Motor neuron (in vitro differentiated cells): ENCODE data around the gene SLC22A6. TPM values are rescaled to one million over a fixed set of nuclear protein-coding genes. Genes with fewer than 3 reads are reported as not detected.

Experiments
- ATAC-seq, 8 experiments: fragments of 200-7000 bp; cut with Tn5 transposase; replicated peaks in 6 of 8; 2 replicates each; pipeline ENCODE4 v1.8.0; 2021; ENCODE audit warnings: mild to moderate bottlenecking in 8 of 8, moderate library complexity in 8 of 8
- H3K27ac ChIP-seq, 2 donors: fragments of 250-450 bp; sonication (Bioruptor Pico); 2 replicates each; pipeline ENCODE4 v1.9.0; 2021; ENCODE audit warnings: antibody characterized with exemption in 2 of 2, mild to moderate bottlenecking in 2 of 2, moderate library complexity in 1 of 2
- H3K4me1 ChIP-seq, 2 donors: fragments of 250-450 bp; sonication (Bioruptor Pico); replicated peaks in 1 of 2; 2 replicates each; pipeline ENCODE4 v1.6.1; 2021; ENCODE audit warnings: antibody characterized with exemption in 2 of 2, mild to moderate bottlenecking in 2 of 2, moderate library complexity in 1 of 2
- H3K4me3 ChIP-seq, 5 donors: fragments of 250-450 bp; sonication (Bioruptor Pico); 2 replicates each; pipeline ENCODE4 v1.9.0; 2021; ENCODE audit warnings: antibody characterized with exemption in 5 of 5, mild to moderate bottlenecking in 5 of 5, moderate library complexity in 4 of 5
- WGBS, 10 experiments: fragments of 450-650 bp; shearing (Covaris generic); methylation state at CpG; one replicate each; pipeline ENCODE4 v1.0.0; 2022; 5-methylcytosine and 5-hydroxymethylcytosine counted together
- in situ Hi-C, 9 experiments: fragments of 400-800 bp; cut with MboI; loops; one replicate each; pipeline ENCODE4 v1.15.0; 2021; ENCODE audit warnings: low sequenced_read_pairs in 9 of 9, low pct_unique_long_range_greater_than_20kb in 2 of 9; ENCODE audit not compliant: unreplicated experiment in 9 of 9
- total RNA-seq, 8 experiments: library from RNA; unstranded; fragments of 300-600 nt; gene quantifications; 2 replicates each; pipeline versions ENCODE4 v1.2.3 to v1.2.4, GENCODE V29; 2022

SLC22A6 gene, protein sequence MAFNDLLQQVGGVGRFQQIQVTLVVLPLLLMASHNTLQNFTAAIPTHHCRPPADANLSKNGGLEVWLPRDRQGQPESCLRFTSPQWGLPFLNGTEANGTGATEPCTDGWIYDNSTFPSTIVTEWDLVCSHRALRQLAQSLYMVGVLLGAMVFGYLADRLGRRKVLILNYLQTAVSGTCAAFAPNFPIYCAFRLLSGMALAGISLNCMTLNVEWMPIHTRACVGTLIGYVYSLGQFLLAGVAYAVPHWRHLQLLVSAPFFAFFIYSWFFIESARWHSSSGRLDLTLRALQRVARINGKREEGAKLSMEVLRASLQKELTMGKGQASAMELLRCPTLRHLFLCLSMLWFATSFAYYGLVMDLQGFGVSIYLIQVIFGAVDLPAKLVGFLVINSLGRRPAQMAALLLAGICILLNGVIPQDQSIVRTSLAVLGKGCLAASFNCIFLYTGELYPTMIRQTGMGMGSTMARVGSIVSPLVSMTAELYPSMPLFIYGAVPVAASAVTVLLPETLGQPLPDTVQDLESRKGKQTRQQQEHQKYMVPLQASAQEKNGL
- total RNA-seq = 1 to 10 TPM in 1 of 8 experiments, under 1 TPM in 2, not detected in 5; 0.17 to 3.9 (median 0.38) TPM

DNA sequence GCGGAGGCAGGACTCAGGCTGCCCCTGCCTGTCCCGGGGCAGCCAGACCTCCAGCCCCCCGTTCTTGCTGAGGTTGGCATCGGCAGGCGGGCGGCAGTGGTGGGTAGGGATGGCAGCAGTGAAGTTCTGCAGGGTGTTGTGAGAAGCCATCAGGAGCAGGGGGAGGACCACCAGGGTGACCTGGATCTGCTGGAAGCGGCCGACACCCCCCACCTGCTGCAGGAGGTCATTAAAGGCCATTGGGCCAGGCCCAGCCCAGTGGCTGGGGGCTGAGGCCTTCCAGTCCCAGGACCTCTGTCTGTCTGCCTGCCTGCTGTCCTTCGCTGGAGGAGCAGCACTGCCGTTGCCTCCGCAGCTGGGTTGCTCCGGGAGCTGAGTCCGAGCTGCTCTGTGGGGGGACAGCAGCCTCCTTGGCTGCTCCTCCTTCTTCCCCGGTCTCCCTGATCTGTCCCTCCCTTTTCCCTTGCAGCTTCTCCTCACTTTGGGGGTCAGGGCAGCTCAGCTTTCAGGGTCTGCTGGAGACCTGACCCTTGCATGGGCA, at the start of gene SLC22A6:
SLC22A6 (minus strand) TSS at position 517 of the 541 bp plus-strand sequence; CDS start at position 240, 277 bp downstream.
- H3K4me1 ChIP-seq = no peaks in the 10 kb centered on the region
- WGBS, 10 experiments = 36 to 100% (median 71%) methylated on average over 1 to 9 of the region's 14 CpGs; no CpG with 5 or more reads in 5 of the 10 experiments
- no peak within 1 kb of the TSS for H3K4me3 ChIP-seq
- in situ Hi-C loops = no loop called here
- ATAC-seq = no peak
- H3K27ac ChIP-seq = no peak within 1 kb of the TSS

DNA sequence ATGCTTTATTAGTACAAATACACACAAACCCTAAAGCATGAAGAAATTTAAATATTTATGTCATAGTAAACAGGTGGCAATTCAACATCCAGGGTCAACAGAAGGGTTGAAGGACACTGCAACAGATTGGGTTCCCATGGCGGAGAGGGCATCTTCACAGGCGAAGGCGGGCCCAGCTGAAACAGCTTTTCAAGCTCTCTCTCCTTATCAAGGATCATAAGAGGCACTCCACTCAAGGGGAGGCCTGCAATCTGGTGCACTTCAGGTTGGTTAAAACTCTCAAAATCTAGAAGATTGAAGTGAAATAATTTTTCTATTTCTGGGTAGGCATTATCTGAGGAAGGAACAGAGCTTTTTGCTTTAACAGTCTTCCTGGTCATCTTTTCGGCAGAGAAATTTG, 47.7 kb upstream of the SLC22A6 start:
- Histone ChIP-seq H3K4me1 (no peaks in the 10 kb centered on the region), H3K27ac (no peak overlapping the region), H3K4me3 (no peak overlapping the region)
- in situ Hi-C loops = loop anchor here in 4 of 9 experiments (25.0 kb wide), 2 partner anchors 180 to 605 kb away; no protein-coding TSS in a partner anchor
- WGBS, 10 experiments = 37 to 100% (median 66%) methylated on average over 2 to 4 of the region's 4 CpGs; no CpG with 5 or more reads in 4 of the 10 experiments
- ATAC-seq = no peak

DNA sequence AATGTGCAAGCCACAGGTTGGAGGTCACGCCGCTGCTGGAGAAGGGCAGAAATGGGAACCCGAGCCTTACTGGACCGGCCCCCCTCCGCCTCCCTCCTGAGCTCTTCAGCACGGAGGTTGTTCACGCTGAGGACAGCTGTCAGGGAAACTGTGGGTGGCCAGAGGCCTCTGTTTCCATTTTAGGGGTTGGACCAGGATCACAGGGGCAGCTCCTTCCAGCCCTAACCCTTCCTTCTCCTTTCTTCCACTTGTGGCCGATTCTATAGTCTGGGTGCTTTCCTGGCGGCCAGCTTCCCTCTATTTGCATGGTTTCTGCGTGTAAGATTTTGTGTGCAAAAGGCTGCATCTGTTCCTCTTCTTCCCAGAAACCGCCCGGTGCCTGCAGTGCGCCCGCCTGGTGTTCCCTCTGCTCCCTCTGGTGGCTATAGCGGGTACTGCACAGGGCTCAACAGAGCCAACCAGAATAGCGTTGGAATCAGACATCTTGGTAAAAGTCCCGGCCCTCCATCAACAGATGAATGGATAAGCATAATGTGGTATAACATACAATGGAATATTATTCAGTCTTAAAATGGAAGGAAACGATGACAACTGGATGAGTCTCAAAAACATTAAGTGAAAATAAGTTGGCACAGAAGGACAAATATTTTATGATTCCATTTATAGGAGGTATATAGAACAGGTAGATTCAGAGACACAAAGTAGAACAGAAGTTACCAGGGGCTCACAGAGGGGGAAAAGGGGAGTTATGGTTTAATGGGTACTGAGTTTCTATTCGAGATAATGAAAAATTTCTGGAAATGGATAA, 39.3 kb upstream of the SLC22A6 start:
- WGBS, 10 experiments = 0 to 29% (median 5%) methylated on average over 2 to 18 of the region's 19 CpGs
- Histone ChIP-seq H3K27ac (no peak overlapping the region), H3K4me1 (peaks cover 0 to 4% of the 10 kb centered on the region in 2 donors), H3K4me3 (no peak overlapping the region)
- ATAC-seq = peak; percentile 88 to 98 (median 96)
- in situ Hi-C loops = loop anchor here in 8 of 9 experiments (5.0 to 10.0 kb wide), 2 partner anchors 117 to 119 kb away; no protein-coding TSS in a partner anchor

DNA sequence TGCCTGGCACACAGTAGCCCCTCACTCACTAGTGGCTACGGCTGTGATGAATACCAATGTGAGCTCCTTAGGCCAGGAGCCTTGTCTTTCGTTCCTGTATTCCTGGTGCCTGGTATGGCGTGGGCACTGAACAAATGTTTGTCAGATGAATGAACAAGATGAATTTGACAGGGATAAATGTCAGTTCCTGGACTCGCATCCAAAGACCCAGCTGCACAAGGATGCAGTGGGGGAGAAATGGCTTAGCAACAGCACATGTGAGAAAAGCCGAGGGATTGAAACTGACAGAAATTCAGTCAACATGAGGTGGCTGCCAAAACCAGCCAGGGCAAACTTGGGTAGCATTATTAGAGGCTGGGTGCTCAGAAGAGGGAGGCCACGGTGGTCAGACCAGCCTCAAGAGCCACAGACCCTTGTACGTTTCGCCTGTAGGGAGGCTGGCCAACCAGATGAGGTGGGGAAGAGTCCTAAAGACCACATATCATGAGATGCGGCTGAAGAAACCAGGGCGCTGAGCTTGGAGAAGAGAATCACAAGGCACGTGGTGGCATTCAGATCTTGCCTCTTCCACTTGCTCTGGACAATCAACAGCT, 38.6 kb upstream of the SLC22A6 start:
- no peak for ATAC-seq
- Histone ChIP-seq H3K4me1 (peaks cover 0 to 4% of the 10 kb centered on the region in 2 donors), H3K27ac (no peak overlapping the region), H3K4me3 (no peak overlapping the region)
- 40 to 100% (median 82%) methylated on average over 1 to 11 of the region's 11 CpGs; no CpG with 5 or more reads in 2 of the 10 experiments for WGBS, 10 experiments
- in situ Hi-C loops = loop anchor here in 8 of 9 experiments (5.0 to 10.0 kb wide), 2 partner anchors 116 to 119 kb away; no protein-coding TSS in a partner anchor

DNA sequence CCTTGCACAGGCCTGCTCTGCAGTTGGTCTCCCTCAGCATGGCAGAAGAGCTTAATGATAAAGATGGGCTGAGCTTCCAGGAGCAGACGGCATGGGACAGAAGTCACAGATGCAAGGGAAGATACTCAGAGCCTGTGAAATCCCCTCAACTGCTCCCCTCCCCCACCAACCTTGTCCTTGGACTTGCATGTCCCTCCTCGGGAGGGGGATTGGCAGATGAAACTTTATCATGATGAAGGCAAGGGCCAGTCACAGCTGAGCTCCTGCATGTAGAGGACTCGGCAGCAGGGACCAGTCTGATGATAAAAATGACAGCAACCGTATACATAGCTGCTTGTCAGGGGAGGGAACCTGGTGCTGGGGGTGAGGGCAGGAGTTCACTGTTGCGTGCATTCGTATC, 37.7 kb upstream of the SLC22A6 start:
- ATAC-seq = peak in 5 of 8 experiments; percentile 28 to 66 (median 40)
- WGBS, 10 experiments = 17 to 67% (median 56%) methylated on average over 1 to 4 of the region's 6 CpGs; no CpG with 5 or more reads in 5 of the 10 experiments
- no peak overlapping the region for H3K27ac ChIP-seq
- peaks cover 3 to 4% of the 10 kb centered on the region in 2 donors for H3K4me1 ChIP-seq
- in situ Hi-C loops = loop anchor here in 8 of 9 experiments (5.0 to 10.0 kb wide), 2 partner anchors 115 to 118 kb away; no protein-coding TSS in a partner anchor
- no peak overlapping the region for H3K4me3 ChIP-seq

DNA sequence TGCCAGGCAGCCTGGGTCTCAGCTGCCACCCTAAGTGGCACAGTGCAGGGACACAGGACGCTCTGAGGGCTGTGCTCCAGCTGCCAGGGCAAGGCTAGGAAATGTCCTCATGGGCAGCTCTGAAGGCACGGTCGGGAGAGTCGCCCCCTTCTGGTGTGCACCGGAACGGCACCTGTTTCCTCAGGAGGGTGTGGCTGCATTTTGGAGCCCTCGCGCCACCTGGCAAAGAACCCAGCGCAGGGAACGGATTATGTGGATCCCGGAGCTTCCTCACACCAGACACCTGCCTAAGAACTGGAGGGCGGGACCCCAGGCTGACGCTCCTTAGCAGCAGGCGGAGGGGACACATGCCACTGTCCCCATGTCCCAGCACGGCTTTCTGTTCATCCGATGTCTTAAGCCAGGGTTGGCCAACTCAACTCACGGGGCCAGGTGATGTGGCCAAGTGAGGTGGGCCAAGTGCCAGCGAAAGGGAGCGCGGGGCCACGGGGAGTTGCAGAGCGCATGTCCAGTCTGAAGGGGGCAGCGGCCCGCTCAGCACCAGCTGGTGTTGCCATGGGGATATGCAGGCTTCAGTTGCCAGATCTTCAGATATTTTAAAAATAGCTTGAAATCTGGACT, 36.0 kb upstream of the SLC22A6 start:
- in situ Hi-C loops = loop anchor here in 8 of 9 experiments (5.0 to 10.0 kb wide), 2 partner anchors 113 to 116 kb away; no protein-coding TSS in a partner anchor

DNA sequence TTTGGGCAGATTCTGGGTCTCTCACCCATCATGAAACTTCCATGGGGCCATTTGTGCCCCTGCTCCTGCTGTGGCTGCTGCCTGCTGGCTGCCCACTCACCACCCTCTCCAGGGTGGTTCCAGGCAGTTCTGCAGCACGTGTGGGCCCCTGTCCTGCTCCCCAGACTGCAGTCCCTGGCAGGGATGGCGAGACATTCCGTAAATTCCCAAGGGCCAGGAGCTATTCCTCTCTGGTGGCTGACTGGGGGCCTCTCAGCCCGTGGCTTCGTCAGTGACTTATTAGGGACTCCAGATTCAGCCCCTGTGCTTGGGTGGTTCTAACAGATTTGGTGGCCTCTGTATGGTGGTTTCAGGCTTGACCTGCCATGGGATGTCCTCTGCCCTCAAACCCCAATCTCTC, 34.7 kb upstream of the SLC22A6 start:
- in situ Hi-C loops = no loop called here
- 25 to 90% (median 70%) methylated on average over 2 of the region's 5 CpGs; no CpG with 5 or more reads in 7 of the 10 experiments for WGBS, 10 experiments
- ATAC-seq = no peak
- no peak overlapping the region for H3K27ac ChIP-seq
- H3K4me3 ChIP-seq = no peak overlapping the region
- H3K4me1 ChIP-seq = peaks cover 6 to 11% of the 10 kb centered on the region in 2 donors

More for the DNA sequence above, 36.0 kb upstream of the SLC22A6 start:
- H3K4me3 ChIP-seq = no peak overlapping the region
- 0 to 87% (median 52%) methylated on average over 1 to 7 of the region's 24 CpGs; no CpG with 5 or more reads in 6 of the 10 experiments for WGBS, 10 experiments
- peaks cover 6 to 11% of the 10 kb centered on the region in 2 donors for H3K4me1 ChIP-seq
- no peak overlapping the region for H3K27ac ChIP-seq
- ATAC-seq = peak in 1 of 8 experiments; percentile 8

DNA sequence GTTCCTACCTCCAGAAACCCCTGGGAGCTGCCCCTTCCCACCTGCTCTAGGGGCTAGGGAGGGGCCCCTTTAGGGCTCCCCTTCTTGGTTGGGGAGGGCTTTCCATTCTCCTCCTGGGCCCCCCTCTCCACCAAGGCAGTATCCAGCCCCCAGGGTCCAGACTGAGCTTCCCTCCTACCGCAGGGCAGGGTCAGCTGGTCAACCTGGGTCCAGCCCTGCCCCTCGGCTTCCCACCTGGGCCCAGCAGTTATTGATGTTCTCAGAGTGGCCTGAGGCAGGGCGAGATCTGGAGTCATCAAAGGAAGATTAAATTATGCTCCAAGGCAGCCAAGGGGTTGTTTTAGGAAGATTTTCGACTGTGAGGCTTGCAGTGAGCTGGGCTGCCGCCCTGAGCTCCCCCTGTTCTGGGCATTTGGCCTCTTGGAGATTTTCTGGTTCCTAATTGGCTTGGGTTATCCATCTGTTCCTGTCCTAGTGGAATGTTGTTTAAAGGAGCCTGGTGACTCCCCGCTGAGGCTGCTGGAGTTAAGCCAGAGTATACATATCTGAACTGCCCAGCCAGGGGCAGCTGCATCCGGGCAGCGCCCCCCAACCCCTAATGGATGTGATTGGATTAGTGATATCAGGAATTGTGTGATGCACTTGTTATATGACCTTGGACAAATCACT, 32.7 kb upstream of the SLC22A6 start:
- Histone ChIP-seq H3K4me1 (peaks cover 6 to 9% of the 10 kb centered on the region in 2 donors), H3K4me3 (no peak overlapping the region), H3K27ac (no peak overlapping the region)
- WGBS, 10 experiments = 0 to 80% (median 49%) methylated on average over 1 to 6 of the region's 8 CpGs; no CpG with 5 or more reads in 3 of the 10 experiments
- in situ Hi-C loops = no loop called here
- peak in 4 of 8 experiments; percentile 21 to 56 (median 37) for ATAC-seq

DNA sequence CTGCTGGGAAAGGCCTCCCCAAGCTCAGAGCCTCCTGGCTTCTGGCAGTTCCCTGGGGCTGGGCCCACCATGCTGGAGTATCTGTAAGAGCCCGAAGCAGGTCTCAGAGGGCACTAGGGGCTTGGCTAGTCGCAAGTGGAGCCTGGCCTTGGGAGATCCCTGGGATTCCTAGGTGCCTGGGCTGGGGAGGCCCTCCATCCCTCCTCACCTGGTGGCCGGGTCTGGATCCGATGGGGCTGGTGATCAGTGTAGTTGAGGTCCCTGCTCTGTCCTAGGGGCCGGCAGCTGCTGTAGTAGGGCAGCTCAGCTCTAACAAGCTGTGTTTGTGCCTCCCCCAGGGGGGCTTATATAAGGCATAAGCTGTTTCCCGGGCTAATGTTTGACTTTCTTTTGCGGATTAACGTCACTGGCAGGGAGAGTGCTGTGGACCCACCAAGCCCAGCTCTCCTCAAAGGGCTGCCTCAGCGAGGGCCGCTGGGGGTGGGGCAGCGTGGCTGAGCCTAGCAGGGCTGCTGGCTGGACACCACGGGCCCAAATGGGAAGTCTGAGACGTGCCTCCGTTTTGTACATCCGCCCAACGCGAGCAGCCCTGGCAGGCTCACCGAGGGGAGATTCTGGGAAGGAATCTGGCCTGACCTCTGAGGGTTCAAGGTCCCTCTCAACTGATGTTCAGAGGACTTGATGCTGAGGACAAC, 30.9 kb upstream of the SLC22A6 start, which contains the start of gene SLC22A8:
SLC22A8 (minus strand) TSS at position 321 of the 695 bp plus-strand sequence. CDS start 883 bp downstream, outside the sequence.
- Histone ChIP-seq H3K27ac (no peak within 1 kb of the TSS), H3K4me1 (peaks cover 6 to 7% of the 10 kb centered on the region in 2 donors), H3K4me3 (no peak within 1 kb of the TSS)
- WGBS, 10 experiments = 24 to 58% (median 44%) methylated on average over 2 to 7 of the region's 18 CpGs; no CpG with 5 or more reads in 4 of the 10 experiments
- ATAC-seq = peak in 1 of 8 experiments; percentile 12
- in situ Hi-C loops = no loop called here

DNA sequence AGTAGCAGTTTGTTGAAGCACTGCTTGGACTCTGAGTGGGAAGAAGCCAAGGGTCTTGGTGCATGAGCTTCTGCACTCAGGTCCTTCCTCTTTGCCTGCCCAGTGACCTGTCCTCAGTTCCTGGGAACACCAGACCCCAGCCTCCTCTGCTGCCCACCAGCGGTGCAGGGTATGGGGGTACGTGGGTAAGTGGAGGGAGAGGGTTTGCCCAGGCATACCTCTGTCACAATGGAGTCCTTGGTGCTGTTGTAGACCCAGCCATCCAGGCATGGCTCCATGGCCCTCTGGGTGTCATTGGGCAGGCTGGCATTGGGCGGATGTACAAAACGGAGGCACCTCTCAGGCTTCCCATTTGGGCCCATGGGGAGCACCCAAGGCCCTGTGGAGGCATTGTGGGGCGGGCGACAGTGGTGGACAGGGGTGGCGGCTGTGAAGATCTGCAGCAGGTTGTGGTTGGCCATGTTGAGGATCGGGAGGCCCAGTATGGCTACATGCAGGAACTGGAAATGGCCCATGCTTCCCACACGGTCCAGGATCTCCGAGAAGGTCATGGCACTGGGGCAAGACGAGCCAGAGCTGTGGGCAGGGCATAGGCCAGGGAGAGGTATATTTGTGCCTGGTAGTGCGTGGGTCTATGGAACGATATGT, 29.8 kb upstream of the SLC22A6 start:
- Histone ChIP-seq H3K4me1 (peaks cover 6 to 7% of the 10 kb centered on the region in 2 donors), H3K4me3 (no peak overlapping the region), H3K27ac (no peak overlapping the region)
- ATAC-seq = no peak
- in situ Hi-C loops = no loop called here
- 0 to 100% (median 45%) methylated on average over 1 to 2 of the region's 13 CpGs; no CpG with 5 or more reads in 4 of the 10 experiments for WGBS, 10 experiments
